ENCODE measurements around the gene CSGALNACT2.

The CSGALNACT2 gene

GRCh38 chr10:43120929-43121314 is 17.3 kb upstream of the CSGALNACT2 start:
- peak; percentile 86 for DNase-seq (ENCODE audit: low read depth)
- no peak for TF ChIP-seq CTCF (IDR thresholded peaks at IDR 0.05; ENCODE audit: insufficient read depth, low read depth, low read length, missing control alignments)
- no peak overlapping the region for H3K4me3 ChIP-seq (ENCODE audit: low read depth, low read length)

GRCh38 chr10:43121444-43121843 is 16.8 kb upstream of the CSGALNACT2 start:
- peak; percentile 20 for DNase-seq (ENCODE audit: low read depth)
- no peak overlapping the region for H3K4me3 ChIP-seq (ENCODE audit: low read depth, low read length)
- no peak for TF ChIP-seq CTCF (IDR thresholded peaks at IDR 0.05; ENCODE audit: insufficient read depth, low read depth, low read length, missing control alignments)

GRCh38 chr10:43122096-43122495 is 16.1 kb upstream of the CSGALNACT2 start:
- DNase-seq (ENCODE audit: low read depth), result no peak
- no peak for TF ChIP-seq CTCF (IDR thresholded peaks at IDR 0.05; ENCODE audit: insufficient read depth, low read depth, low read length, missing control alignments)
- no peak overlapping the region for H3K4me3 ChIP-seq (ENCODE audit: low read depth, low read length)

GRCh38 chr10:43122826-43123225 is 15.4 kb upstream of the CSGALNACT2 start:
- H3K4me3 ChIP-seq (ENCODE audit: low read depth, low read length), result no peak overlapping the region
- TF ChIP-seq CTCF (IDR thresholded peaks at IDR 0.05; ENCODE audit: insufficient read depth, low read depth, low read length, missing control alignments), result no peak
- no peak for DNase-seq (ENCODE audit: low read depth)

- no peak for TF ChIP-seq CTCF (IDR thresholded peaks at IDR 0.05; ENCODE audit: insufficient read depth, low read depth, low read length, missing control alignments)
- H3K4me3 ChIP-seq (ENCODE audit: low read depth, low read length), result no peak overlapping the region
- DNase-seq (ENCODE audit: low read depth), result no peak
Observed at GRCh38 chr10:43123361-43124093, 14.7 kb upstream of the CSGALNACT2 start.

- DNase-seq (ENCODE audit: low read depth), result no peak
- H3K4me3 ChIP-seq (ENCODE audit: low read depth, low read length), result no peak overlapping the region
- TF ChIP-seq CTCF (IDR thresholded peaks at IDR 0.05; ENCODE audit: insufficient read depth, low read depth, low read length, missing control alignments), result no peak
Observed at GRCh38 chr10:43124094-43124521, 14.1 kb upstream of the CSGALNACT2 start.

Data from GM12865 (cell line).